ENCODE measurements around the gene NOC4L. TPM values are rescaled to one million over a fixed set of nuclear protein-coding genes. Genes with fewer than 3 reads are reported as not detected.

The NOC4L gene
- total RNA-seq, 1 experiment from 2014 or later: 41.4 TPM

DNA sequence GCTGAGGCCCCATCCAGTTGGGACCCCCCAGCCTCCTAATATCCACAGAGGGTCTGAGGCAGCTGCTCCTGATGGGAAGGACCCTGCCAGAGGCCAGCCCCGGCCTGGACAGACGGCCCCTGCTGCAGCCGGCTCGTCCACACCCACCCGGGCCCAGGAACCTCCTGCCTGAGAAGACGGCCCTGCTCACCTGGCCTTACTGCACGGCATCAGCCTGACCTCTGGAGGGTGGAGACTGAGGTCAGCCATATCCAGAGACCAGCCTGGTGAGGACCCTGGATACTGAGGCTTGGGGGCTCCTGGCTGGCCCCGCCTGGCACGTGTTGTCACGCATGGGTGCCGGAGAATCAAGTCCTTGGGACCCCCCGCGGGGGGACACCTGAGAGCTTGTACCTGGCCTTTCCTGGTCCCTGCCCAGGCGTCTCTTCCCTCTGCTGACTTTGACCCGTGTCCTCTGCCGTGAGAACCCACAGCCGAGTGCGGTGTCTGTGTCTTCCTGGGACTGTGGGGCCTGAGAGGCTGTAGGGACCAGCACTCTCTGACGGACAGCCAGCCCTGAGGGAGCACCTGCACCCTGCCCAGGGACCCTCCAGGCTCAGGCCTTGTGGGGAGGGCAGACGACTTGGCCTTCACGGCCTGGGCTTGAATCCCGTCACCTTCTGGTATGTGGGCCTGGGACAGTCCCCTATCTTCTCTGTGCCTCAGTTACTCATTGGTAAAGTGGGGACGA is 57.3 kb downstream of the NOC4L start:
- ATAC-seq: no peak
- Mint-ChIP-seq H3K27ac (no peak overlapping the region), H3K27me3 (ENCODE audit: low read depth) (peaks cover 51% of the 10 kb centered on the region), H3K36me3 (no peaks in the 10 kb centered on the region), H3K9me3 (no peaks in the 10 kb centered on the region), H3K4me3 (no peak overlapping the region), H3K4me1 (no peaks in the 10 kb centered on the region)
- DNase-seq (ENCODE audit: low spot score): no peak
- ChIA-PET CTCF (no interaction called here), POLR2A (no interaction called here)
- TF ChIP-seq, protein P1, sequence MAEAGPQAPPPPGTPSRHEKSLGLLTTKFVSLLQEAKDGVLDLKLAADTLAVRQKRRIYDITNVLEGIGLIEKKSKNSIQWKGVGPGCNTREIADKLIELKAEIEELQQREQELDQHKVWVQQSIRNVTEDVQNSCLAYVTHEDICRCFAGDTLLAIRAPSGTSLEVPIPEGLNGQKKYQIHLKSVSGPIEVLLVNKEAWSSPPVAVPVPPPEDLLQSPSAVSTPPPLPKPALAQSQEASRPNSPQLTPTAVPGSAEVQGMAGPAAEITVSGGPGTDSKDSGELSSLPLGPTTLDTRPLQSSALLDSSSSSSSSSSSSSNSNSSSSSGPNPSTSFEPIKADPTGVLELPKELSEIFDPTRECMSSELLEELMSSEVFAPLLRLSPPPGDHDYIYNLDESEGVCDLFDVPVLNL (CRISPR knock-in tag; IDR thresholded peaks at IDR 0.05; ENCODE audit: borderline replicate concordance, low read depth): no peak
- TF ChIP-seq, protein P2, sequence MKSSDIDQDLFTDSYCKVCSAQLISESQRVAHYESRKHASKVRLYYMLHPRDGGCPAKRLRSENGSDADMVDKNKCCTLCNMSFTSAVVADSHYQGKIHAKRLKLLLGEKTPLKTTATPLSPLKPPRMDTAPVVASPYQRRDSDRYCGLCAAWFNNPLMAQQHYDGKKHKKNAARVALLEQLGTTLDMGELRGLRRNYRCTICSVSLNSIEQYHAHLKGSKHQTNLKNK (CRISPR knock-in tag; IDR thresholded peaks at IDR 0.05): no peak
- no peak for TF ChIP-seq SOX15 (CRISPR knock-in tag; IDR thresholded peaks at IDR 0.05)
- TF ChIP-seq ZNF121 (CRISPR knock-in tag; IDR thresholded peaks at IDR 0.05): no peak
- TF ChIP-seq, protein P3, sequence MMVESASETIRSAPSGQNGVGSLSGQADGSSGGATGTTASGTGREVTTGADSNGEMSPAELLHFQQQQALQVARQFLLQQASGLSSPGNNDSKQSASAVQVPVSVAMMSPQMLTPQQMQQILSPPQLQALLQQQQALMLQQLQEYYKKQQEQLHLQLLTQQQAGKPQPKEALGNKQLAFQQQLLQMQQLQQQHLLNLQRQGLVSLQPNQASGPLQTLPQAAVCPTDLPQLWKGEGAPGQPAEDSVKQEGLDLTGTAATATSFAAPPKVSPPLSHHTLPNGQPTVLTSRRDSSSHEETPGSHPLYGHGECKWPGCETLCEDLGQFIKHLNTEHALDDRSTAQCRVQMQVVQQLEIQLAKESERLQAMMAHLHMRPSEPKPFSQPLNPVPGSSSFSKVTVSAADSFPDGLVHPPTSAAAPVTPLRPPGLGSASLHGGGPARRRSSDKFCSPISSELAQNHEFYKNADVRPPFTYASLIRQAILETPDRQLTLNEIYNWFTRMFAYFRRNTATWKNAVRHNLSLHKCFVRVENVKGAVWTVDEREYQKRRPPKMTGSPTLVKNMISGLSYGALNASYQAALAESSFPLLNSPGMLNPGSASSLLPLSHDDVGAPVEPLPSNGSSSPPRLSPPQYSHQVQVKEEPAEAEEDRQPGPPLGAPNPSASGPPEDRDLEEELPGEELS (CRISPR knock-in tag; IDR thresholded peaks at IDR 0.05): no peak
- no peak for TF ChIP-seq ZNF317 (CRISPR knock-in tag; IDR thresholded peaks at IDR 0.05; ENCODE audit: borderline replicate concordance, low read depth)
- TF ChIP-seq RELA (CRISPR knock-in tag; IDR thresholded peaks at IDR 0.05; ENCODE audit: borderline replicate concordance): no peak
- TF ChIP-seq, protein P4, sequence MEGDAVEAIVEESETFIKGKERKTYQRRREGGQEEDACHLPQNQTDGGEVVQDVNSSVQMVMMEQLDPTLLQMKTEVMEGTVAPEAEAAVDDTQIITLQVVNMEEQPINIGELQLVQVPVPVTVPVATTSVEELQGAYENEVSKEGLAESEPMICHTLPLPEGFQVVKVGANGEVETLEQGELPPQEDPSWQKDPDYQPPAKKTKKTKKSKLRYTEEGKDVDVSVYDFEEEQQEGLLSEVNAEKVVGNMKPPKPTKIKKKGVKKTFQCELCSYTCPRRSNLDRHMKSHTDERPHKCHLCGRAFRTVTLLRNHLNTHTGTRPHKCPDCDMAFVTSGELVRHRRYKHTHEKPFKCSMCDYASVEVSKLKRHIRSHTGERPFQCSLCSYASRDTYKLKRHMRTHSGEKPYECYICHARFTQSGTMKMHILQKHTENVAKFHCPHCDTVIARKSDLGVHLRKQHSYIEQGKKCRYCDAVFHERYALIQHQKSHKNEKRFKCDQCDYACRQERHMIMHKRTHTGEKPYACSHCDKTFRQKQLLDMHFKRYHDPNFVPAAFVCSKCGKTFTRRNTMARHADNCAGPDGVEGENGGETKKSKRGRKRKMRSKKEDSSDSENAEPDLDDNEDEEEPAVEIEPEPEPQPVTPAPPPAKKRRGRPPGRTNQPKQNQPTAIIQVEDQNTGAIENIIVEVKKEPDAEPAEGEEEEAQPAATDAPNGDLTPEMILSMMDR (IDR thresholded peaks at IDR 0.05): no peak

Other genes starting within 250 kb of the NOC4L start
- gene ULK1, start 249.8 kb upstream of the NOC4L start, total RNA-seq (2021): 55.5 to 67.8 TPM (median 62.5 TPM) in 3 replicates
- 76.2 to 97.4 TPM (median 85.2 TPM) in 3 replicates for gene PUS1, start 215.2 kb upstream of the NOC4L start, total RNA-seq (2021)
- gene EP400, start 194.5 kb upstream of the NOC4L start, total RNA-seq (2021): 73.0 to 76.7 TPM (median 75.8 TPM) in 3 replicates
- 32.7 to 34.2 TPM (median 33.3 TPM) in 3 replicates for gene DDX51, start 138 bp upstream of the NOC4L start, total RNA-seq (2021)
- gene GALNT9, start 185.1 kb downstream of the NOC4L start, total RNA-seq (2021): 0.66 to 1.1 TPM (median 0.90 TPM) in 3 replicates